NCI-H748 treated with DMSO at 0.1 percent for 48 hours (cell line): ENCODE results near the gene TRAF3IP3.

Experiments used
- DNase-seq: peaks from one replicate; lab custom pipeline; 2025; lab: John Stamatoyannopoulos, UW

The TRAF3IP3 gene

DNA sequence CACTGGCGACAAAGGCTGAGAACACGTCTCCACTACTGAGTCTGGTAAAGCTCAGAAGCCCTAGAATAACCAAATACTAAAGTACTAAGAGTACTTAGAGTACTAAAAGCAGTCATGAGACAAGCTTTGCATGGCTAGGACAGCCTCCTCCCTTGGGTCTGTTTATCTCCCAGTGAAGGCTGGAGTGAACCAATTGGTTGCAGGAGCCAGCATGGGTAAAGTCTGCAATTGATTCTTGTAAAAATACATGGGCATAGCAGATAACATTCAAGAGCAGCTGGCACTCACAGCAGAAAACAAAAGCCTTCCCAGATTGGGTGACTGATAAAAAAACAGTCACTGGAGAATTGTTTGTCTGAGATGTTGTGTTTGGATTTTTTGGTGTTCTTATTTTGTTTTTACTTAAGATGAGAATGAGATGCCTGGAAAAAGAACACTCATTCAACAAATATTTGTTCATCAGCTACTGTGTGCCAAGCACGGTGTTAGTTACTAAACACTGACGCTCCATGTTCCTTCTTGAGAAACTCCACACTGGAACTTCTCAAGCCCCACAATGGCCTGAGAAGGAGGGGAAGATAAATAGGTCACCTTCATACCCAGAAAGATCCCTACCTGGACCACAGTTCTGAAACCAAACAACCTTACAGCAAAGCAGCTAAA lies 46.4 kb downstream of the TRAF3IP3 start:
- no peak for DNase-seq

DNA sequence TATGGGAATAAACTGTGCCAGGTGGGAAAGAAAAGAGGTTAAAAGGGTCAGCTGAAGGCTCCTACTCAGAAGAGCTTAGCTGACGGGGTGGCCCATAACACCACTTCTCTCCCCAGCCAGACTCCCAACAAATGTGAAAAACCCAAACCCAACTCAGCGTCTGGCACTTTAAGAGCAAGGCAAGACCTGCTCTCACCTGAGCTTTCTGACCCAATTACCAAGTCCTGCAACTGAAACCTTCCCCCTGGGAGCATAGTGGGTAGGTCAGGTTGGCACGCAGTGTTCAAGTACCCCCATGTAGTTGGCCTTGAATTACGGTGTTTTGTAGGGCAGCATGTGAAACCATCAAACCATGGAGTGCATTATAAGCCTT lies 46.9 kb downstream of the TRAF3IP3 start:
- no peak for DNase-seq

DNA sequence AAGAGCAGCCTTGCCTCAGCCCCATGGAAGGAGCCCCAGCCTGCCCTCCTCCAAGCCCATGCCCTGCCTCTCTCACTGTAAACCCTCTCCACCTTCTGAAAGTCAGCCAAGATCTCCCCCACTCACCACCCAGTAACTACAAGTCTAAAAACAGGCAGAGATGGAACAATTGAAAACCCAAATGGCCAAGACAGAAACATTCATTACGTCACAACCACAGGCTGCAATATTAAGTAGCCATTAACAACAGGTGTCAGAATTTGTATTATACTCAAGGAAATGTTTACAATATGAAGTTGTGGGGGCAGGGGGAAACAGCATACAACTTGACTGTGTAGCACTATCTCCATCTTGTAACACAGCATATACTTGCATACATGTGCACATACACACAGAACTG lies 47.7 kb downstream of the TRAF3IP3 start:
- no peak for DNase-seq

DNA sequence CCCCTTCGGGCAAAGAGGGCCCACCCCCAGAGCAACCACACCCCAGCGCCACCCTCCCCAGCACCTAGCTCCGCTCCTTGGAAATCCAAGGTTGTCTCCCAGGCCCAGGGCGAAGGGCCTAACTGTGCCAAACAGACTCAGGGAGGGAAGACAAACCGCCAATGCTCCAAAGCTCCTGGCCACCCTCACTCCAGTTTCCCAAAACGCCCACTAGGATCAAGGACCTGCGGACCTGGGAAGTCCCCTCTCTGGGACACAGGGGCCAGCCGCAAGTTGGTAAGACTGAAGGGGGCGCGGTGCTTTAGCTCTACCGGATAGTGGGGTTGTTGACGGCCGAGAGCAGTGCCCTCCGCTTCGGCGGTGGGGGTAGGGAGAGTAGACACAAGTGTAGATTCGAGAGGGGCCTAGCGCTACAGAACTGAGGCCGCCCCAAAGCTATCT lies 49.5 kb downstream of the TRAF3IP3 start:
- DNase-seq = no peak

DNA sequence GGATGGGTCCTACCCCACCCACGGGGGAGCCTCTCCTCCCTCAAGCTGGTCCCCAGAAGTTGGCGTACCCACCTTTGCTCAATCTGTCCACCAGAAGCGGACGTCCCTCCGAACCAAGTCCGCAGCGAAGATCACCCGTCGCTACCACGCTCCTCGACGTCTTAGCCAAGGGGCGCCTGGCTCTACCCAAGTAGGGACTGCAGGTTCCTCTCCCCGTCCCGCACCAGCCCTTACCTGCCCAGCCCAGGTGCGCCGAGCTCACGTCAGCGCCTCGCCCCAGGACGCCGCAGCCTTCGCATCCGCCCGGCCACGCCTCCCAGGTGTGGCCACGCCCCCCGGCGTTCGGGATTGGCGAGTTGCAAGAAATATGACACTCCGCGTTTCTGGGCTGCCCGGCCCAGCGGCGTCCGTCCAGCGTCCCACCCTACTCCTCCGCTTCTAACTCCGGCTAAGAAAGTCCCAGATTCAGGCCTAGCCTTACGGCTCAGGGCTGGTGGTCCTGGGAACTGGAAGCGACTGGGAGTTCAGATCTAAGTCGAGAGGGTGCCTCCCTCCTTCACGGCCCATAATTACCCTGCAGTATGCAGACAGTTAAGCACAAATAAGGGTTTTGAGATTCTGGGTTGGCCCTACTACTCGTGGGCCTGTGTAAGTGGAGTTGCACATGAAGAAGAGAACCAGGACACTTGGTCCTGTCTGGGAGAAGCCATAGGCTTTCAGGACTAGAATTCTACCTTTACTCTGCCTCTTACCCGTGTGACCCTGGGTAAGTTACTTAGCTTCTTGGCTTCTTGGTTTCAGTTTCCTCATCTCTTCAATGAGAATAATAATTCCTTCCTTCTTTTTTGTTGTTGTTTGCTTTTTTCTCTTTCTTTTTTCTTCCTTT lies 50.3 kb downstream of the TRAF3IP3 start, which contains the start of gene IRF6:
TSS of gene IRF6 (minus strand) at position 268 of the 886 bp plus-strand sequence. CDS start 4,729 bp downstream, outside the sequence.
- DNase-seq = peak; percentile 75

DNA sequence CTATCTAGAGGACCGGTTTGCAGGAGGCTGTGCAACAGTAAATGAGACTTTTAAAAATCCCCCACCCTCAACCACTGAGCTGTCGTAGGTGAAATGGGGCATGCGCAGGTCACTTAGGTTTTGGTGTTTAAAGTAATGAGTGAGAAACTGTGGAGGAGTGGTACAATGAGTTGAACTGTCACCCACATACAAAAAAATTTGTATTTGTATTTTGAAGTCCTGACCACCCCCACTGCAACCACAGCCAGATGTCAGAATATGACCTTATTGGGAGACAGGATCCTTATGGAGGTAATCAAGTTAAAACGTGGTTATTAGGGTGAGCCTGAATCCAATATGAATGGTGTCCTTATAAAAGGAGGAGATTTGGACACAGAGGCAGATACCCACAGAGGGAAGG lies 51.7 kb downstream of the TRAF3IP3 start:
- DNase-seq = no peak

DNA sequence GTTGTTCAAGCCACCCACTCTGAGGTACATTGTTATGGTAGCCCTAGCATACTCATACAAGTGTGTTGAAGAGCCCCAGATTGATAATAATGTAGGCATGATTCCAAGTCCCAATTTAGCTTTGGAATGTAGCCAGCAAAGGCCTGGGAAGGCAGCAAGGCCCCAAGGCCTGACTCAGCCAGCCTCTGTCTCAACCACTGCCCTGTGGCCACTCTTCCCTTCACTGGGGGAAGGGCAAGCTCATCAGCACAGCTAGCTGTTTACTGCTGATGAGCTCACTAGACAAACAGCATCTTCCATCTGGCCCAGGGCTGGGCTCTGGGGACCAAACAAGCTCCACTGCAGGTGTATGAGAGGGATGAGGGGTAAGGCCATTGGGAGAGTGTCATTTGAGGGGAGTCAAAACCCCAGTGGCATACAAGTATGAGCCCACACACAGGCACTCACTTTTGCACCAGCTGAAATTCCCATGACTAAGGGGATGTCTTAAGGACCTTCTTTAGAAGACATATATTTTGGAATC lies 52.3 kb downstream of the TRAF3IP3 start:
- DNase-seq = no peak

DNA sequence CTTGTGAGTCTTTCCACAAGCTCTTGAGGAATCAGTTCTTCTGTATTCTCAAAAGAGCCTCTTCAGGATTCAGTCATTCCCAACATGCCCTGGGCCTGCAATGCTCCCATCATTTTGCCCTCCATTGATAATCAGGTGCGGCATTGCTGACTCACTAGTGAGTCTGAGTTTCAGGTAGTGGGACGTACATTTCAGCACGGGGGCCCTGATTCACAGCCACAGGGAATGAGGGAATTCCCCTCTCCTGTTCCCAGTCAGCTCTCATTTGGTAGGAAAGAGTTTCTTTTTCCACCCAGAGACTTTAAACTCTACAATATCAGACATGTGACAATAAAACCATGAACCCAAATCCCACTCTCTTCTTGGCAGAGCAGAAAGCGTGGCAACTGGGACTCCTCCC lies 53.8 kb downstream of the TRAF3IP3 start:
- no peak for DNase-seq

DNA sequence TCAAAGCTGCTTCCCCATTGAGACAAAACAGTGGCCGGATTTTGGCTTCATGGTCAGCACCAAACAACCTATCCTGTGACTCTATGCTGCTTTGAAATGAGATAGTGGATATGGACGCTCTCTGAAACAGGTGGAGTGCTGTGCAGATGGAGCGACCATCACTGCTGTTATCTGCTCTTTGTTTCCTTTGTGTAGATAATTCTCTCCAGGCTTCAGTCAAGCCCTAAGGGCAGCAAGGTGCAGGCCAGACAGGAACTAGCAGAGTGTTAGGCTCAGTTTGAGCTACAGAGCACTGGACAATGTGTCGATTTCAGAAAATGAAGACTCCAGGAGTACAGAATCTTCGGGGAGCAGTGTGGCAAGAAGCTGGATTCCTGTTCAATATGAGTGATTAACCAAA lies 54.9 kb downstream of the TRAF3IP3 start:
- DNase-seq = no peak

DNA sequence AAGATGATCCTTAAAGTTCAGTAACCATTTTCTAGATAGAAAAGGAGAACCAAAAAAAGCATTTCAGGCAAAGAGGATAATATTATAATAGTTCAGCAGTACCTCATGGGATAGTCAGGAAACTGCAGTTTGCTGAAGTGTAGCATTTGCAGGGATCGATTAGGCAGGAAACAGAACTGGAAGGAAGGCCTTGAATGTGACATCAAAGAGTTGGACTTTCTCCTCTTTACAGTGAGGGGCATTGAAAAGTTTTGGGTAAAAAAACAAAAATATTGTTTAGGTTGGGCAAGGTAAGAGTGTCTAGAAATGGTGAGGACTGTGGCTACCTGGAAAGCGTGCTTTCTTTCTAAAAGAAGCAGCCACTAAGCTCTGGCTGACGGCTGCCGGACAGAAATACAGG lies 58.0 kb downstream of the TRAF3IP3 start:
- no peak for DNase-seq

DNA sequence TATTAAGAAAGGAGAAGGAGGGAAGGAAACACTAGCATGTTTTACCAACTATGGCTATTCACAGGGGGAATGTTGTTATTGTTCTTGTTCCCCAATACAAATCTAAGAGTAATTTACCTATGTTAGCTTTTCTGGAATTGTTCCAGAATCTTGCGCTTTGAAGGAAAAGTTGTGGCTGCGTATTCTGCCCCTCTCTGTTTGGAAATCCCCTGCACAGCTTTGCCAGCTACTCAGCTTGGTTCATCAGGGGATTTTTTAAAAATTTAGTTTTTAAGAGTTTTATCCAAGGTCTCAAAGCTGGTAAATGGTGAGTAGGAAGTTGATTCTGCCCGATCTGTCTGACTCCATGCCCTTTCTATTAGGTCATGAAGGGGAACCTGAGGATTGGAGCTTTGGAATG lies 59.6 kb downstream of the TRAF3IP3 start:
- DNase-seq = no peak

DNA sequence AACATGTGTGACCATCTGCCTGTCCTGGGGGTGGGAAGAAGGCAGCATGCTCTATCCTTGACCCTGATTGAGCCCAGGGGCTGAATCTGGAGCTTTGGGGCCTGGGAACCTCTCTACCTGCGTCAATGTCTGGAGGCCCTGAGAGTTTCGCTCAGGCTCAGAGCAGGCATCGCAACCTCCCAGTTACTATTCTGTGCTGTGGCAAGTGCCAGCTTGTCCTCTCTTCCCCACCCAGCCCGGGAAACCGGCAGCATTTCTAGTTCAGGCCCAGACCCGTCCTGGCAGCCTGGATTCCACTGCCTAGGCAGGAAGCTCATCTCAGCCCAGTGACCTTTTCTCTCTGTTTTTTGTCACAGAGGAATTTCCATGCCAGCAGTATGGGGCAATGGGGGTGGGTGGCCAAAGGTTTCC lies 60.1 kb downstream of the TRAF3IP3 start:
- DNase-seq = no peak

DNA sequence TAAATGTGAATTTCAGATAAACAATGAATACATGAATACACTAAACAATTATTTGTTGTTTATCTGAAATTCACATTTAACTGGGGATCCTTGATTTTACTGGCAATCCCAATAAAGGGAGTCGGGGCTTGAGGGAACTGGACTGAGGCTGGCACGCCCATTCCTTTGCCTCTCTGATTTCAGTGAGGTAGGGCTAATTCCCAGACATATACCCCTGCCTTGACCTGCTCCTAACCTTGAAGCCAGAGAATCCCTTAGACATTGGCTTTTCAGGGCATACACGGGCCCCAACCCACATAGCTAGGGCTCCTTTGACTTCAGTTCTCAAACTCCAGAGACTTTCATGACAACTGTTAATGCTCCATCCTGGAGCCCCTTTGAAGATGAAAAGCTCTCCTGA lies 61.1 kb downstream of the TRAF3IP3 start:
- no peak for DNase-seq

DNA sequence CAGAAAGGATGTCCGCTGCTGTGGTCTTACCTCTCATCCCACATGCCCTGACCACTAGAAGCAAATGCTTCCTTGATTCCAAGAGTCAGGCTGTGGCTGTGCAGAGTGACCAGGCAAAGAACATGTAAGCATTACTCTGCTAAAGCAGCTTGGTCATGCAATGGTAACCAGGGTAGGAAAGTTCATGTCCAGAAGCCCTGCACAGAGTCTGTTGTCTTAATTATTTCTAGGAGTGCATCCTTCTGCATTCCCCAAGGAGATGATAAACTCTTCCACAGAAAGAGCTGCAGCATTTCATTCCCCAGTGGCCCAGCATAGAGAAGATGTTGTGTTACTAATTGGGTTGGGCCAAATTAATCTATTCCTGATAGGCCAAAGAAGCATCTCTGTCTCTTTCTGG lies 61.8 kb downstream of the TRAF3IP3 start:
- DNase-seq = no peak

DNA sequence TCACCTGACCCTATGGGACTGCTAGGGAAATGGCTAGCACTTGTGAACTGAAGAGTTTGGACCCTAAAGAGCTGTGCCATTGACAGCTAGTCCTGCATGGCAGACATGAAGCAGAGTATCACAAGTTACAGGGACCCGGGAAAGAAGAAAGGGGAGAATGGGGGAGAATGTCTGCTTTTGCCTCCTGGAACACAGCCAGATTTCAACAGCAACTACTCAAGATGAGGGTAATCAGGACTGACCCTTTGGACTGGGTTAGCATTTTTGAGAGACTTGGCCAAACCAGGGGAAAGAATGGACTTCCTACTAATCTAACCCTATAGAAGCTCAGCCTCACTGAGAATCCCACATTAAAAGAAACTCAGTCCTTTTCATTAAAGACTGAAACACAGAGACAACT lies 63.2 kb downstream of the TRAF3IP3 start:
- no peak for DNase-seq

DNA sequence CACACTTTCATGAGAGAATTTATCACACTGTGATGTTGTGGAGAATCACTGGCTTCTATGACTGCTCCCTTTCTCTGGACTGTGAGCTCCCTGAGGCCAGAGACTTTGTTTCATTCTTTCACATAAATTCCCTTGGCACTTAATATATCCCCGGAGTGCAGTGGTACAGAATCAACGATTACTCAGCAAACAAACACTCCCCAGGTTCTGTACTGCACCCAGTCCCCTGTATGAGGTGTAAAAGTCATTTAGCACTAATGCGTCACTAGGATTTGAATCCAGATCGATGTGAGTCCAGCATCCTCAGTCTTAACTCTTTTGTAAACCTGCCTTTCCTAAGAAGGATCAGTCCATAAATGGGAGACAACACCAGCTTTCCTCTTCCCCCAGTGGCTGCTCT lies 65.1 kb downstream of the TRAF3IP3 start:
- no peak for DNase-seq

DNA sequence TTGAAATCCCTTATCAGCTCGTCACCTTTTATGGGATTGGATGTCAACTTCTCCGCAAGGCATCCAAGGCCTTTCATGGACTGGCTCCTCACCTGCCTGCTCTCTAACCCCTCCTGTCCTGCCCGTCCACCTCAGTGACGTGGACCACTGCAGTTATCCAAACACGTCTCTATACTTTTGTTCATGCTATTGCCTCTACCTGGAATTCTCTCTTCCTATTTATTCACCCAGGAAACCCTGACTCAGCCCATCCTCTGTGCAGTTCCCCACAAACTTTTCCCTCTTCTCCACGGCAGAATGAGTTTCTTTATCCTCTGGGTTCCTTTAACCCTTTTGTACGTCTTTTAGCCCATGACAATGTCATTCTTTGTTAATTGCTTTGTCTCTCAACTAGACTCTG lies 66.9 kb downstream of the TRAF3IP3 start:
- no peak for DNase-seq

DNA sequence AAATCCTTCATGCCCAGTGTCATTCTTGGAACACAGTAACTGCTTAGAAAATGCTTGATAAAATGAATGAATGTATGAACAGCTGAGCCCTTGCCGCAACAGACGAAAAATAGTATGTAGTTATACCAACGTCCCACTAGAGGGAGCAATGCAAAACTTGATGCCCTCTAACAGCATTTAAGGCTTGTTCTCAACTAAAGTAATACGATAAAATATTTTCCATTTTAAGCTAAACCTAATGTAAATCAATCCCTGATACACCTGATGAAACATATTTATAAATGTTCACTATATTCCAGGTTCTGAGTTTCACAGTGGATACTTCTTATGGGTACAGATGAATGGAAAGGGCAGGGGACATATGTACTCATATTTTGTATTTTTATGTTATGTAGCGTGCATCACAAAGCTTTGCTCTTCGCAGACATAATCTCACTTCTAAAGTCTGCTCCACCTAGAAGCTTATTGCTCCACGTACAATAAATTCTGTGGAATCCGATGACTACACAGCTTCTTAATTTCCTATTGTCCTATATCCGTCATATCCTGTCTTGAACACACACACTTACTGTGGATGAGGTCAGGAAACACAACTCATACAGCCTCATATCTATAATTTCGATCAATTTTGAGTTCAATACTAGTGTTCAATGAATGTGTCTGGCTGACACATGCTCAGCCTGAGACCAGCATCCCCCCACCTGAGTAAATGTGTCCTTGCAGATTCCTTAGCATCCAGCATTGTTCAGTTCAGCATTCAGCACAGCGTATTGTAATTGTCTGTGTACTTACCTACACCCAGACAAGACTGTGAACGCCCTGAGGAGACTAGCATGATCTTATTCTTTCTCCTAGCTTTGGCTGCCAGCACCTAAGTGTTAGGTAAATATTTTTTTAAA lies 67.5 kb downstream of the TRAF3IP3 start:
- peak; percentile 19 for DNase-seq

DNA sequence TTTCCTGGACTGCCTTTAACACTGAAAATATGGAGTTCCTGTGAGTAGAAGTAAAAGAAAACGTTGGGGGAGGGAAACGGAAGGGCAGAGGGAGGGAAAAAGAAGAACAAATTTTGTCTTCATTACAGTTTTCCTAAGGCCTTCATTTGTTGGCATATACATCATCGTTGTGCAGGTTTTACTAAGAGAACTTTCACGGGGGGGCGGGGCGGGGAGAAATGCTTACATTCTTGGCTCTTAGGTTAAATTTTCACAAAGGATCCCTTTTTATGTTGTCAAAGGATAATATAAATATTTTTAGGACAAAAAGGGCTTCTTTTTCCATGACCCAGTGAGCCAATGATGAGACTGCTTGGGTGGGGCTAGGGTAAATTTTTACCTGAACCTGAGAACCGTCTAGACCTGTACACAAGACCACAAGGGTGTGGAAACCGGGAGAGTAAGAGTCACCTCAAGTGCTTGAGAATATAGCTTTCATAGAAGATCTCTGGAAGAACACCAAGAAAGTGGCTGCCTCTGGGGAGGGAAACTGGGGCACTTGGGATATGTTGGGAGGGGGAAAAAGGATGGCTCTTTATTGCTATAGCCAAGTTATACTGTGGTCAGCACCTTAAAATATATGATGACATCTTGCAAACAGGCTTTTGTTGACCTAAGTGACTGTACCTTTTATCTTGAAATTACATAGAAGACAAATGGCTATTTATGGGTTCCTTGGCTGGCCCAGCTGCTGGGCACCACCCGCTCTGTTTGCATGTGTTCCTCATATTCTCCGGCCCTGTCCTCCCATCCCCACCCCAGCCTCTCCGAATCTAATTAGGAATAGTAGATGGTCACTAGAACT lies 70.0 kb downstream of the TRAF3IP3 start:
- no peak for DNase-seq

DNA sequence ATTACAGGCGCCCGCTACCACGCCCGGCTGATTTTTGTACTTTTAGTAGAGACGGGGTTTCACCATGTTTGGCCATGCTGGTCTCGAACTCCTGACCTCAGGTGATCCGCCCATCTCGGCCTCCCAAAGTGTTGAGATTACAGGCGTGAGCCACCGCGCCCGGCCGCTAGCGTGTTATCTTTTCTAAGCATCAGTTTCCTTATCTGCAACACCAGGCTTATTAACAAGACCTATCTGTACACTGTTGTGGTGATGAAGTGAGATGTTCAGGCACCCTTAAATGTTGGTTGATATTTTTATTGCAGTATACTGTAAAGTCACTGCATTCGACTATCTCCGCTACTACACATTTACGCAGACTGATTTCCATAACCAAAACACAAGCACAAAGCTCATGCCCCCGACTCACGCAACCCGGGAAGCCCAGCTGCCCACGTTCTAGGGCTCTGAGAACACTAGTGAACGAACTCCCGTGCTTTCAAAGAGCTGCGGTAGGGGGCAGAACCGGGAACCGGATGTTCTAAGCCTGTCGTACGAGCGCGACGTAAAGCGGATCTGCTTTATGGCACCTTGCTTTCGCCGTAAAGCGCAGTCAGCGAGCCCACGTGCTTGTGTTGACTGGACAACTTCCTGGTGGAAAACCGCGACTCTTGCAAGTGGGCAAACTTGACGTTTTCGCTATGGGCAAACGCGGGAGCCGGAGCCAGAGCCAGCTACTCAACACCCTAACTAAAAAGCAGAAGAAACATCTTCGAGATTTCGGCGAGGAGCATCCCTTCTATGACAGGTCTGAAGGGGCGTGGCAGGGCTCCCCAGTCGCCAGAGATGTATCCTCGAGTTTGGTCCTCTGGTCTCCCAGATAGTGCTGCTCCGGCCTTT lies 71.8 kb downstream of the TRAF3IP3 start, which contains the start of gene UTP25:
TSS of gene UTP25 (plus strand) at position 589 of the 879 bp plus-strand sequence. CDS start at position 681, 92 bp downstream.
- peak; percentile 73 for DNase-seq
